Stimulated activated naive CD8-positive, alpha-beta T cell treated with anti-CD3 and anti-CD28 coated beads, Interleukin-15, Interleukin-2, amounts not matched to agents 100 ng/mL and 50 ng/mL, for 24 hours (primary cell): ENCODE measurements around the gene SC5D.

Experiments
- H3K27ac Mint-ChIP-seq: one replicate; pipeline ENCODE4 v1.8.0; 2021; ENCODE audit warnings: mild to moderate bottlenecking, mixed read lengths
- H3K27me3 Mint-ChIP-seq: one replicate; pipeline ENCODE4 v1.8.0; 2021; ENCODE audit warnings: mixed read lengths
- H3K36me3 Mint-ChIP-seq: one replicate; pipeline ENCODE4 v1.8.0; 2021; ENCODE audit warnings: low read depth, mixed read lengths
- H3K4me1 Mint-ChIP-seq: one replicate; pipeline ENCODE4 v1.8.0; 2021; ENCODE audit warnings: low read depth, mixed read lengths
- H3K4me3 Mint-ChIP-seq: one replicate; pipeline ENCODE4 v1.8.0; 2021; ENCODE audit warnings: mild to moderate bottlenecking, mixed read lengths
- H3K9me3 Mint-ChIP-seq: one replicate; pipeline ENCODE4 v1.8.0; 2021; ENCODE audit warnings: mixed read lengths

The SC5D gene

GRCh38 chr11:121330614-121331435 lies 38.3 kb downstream of the SC5D start:
- Mint-ChIP-seq H3K4me3 (no peak overlapping the region), H3K27me3 (no peaks in the 10 kb centered on the region), H3K27ac (no peak overlapping the region), H3K4me1 (peaks cover 8% of the 10 kb centered on the region), H3K36me3 (no peaks in the 10 kb centered on the region), H3K9me3 (no peaks in the 10 kb centered on the region)

GRCh38 chr11:121334973-121335710 lies 42.6 kb downstream of the SC5D start:
- H3K27ac Mint-ChIP-seq = no peak overlapping the region
- H3K9me3 Mint-ChIP-seq = no peaks in the 10 kb centered on the region
- H3K4me1 Mint-ChIP-seq = peaks cover 20% of the 10 kb centered on the region
- no peak overlapping the region for H3K4me3 Mint-ChIP-seq
- no peaks in the 10 kb centered on the region for H3K27me3 Mint-ChIP-seq
- no peaks in the 10 kb centered on the region for H3K36me3 Mint-ChIP-seq

GRCh38 chr11:121336279-121336937 lies 43.8 kb downstream of the SC5D start:
- H3K4me3 Mint-ChIP-seq = no peak overlapping the region
- no peaks in the 10 kb centered on the region for H3K9me3 Mint-ChIP-seq
- H3K27ac Mint-ChIP-seq = no peak overlapping the region
- peaks cover 28% of the 10 kb centered on the region for H3K4me1 Mint-ChIP-seq
- H3K36me3 Mint-ChIP-seq = no peaks in the 10 kb centered on the region
- no peaks in the 10 kb centered on the region for H3K27me3 Mint-ChIP-seq

GRCh38 chr11:121337078-121337477 lies 44.5 kb downstream of the SC5D start:
- H3K27me3 Mint-ChIP-seq = no peaks in the 10 kb centered on the region

GRCh38 chr11:121337740-121338272 lies 45.2 kb downstream of the SC5D start:
- peaks cover 32% of the 10 kb centered on the region for H3K4me1 Mint-ChIP-seq
- H3K27me3 Mint-ChIP-seq = no peaks in the 10 kb centered on the region
- no peak overlapping the region for H3K27ac Mint-ChIP-seq
- no peak overlapping the region for H3K4me3 Mint-ChIP-seq
- no peaks in the 10 kb centered on the region for H3K9me3 Mint-ChIP-seq
- H3K36me3 Mint-ChIP-seq = no peaks in the 10 kb centered on the region

More at GRCh38 chr11:121337078-121337477, 44.5 kb downstream of the SC5D start:
- Mint-ChIP-seq H3K9me3 (no peaks in the 10 kb centered on the region), H3K36me3 (no peaks in the 10 kb centered on the region), H3K4me1 (peaks cover 32% of the 10 kb centered on the region), H3K27ac (no peak overlapping the region), H3K4me3 (no peak overlapping the region)

GRCh38 chr11:121338536-121338935 lies 46.0 kb downstream of the SC5D start:
- no peaks in the 10 kb centered on the region for H3K27me3 Mint-ChIP-seq
- H3K4me1 Mint-ChIP-seq = peaks cover 32% of the 10 kb centered on the region
- no peak overlapping the region for H3K4me3 Mint-ChIP-seq
- no peaks in the 10 kb centered on the region for H3K36me3 Mint-ChIP-seq
- no peaks in the 10 kb centered on the region for H3K9me3 Mint-ChIP-seq
- no peak overlapping the region for H3K27ac Mint-ChIP-seq

GRCh38 chr11:121340032-121340580 lies 47.5 kb downstream of the SC5D start:
- Mint-ChIP-seq H3K9me3 (no peaks in the 10 kb centered on the region), H3K4me3 (no peak overlapping the region), H3K36me3 (no peaks in the 10 kb centered on the region), H3K4me1 (peaks cover 23% of the 10 kb centered on the region), H3K27me3 (no peaks in the 10 kb centered on the region), H3K27ac (no peak overlapping the region)

- Mint-ChIP-seq H3K4me1 (peaks cover 23% of the 10 kb centered on the region), H3K9me3 (no peaks in the 10 kb centered on the region), H3K4me3 (no peak overlapping the region), H3K27ac (no peak overlapping the region), H3K27me3 (no peaks in the 10 kb centered on the region), H3K36me3 (no peaks in the 10 kb centered on the region)
Measured at GRCh38 chr11:121341609-121342008, 49.0 kb downstream of the SC5D start.

- no peak overlapping the region for H3K27ac Mint-ChIP-seq
Measured at GRCh38 chr11:121344824-121345223, 52.3 kb downstream of the SC5D start.

GRCh38 chr11:121347094-121347493 lies 54.5 kb downstream of the SC5D start:
- no peaks in the 10 kb centered on the region for H3K4me1 Mint-ChIP-seq
- H3K27me3 Mint-ChIP-seq = no peaks in the 10 kb centered on the region
- no peaks in the 10 kb centered on the region for H3K9me3 Mint-ChIP-seq
- H3K4me3 Mint-ChIP-seq = no peak overlapping the region
- H3K36me3 Mint-ChIP-seq = no peaks in the 10 kb centered on the region
- H3K27ac Mint-ChIP-seq = no peak overlapping the region

More at GRCh38 chr11:121344824-121345223, 52.3 kb downstream of the SC5D start:
- Mint-ChIP-seq H3K4me3 (no peak overlapping the region), H3K9me3 (no peaks in the 10 kb centered on the region), H3K27me3 (no peaks in the 10 kb centered on the region), H3K36me3 (no peaks in the 10 kb centered on the region), H3K4me1 (peaks cover 15% of the 10 kb centered on the region)

- Mint-ChIP-seq H3K36me3 (no peaks in the 10 kb centered on the region), H3K4me3 (no peak overlapping the region), H3K27me3 (no peaks in the 10 kb centered on the region), H3K27ac (no peak overlapping the region), H3K4me1 (no peaks in the 10 kb centered on the region), H3K9me3 (no peaks in the 10 kb centered on the region)
Measured at GRCh38 chr11:121347813-121348212, 55.2 kb downstream of the SC5D start.

GRCh38 chr11:121348220-121348875 lies 55.8 kb downstream of the SC5D start:
- Mint-ChIP-seq H3K4me1 (no peaks in the 10 kb centered on the region), H3K4me3 (no peak overlapping the region), H3K36me3 (no peaks in the 10 kb centered on the region)

GRCh38 chr11:121349790-121350189 lies 57.2 kb downstream of the SC5D start:
- Mint-ChIP-seq H3K36me3 (no peaks in the 10 kb centered on the region), H3K9me3 (no peaks in the 10 kb centered on the region), H3K4me3 (no peak overlapping the region)

More at GRCh38 chr11:121348220-121348875, 55.8 kb downstream of the SC5D start:
- Mint-ChIP-seq H3K9me3 (no peaks in the 10 kb centered on the region), H3K27me3 (no peaks in the 10 kb centered on the region), H3K27ac (no peak overlapping the region)

More at GRCh38 chr11:121349790-121350189, 57.2 kb downstream of the SC5D start:
- H3K27me3 Mint-ChIP-seq = no peaks in the 10 kb centered on the region
- no peaks in the 10 kb centered on the region for H3K4me1 Mint-ChIP-seq
- no peak overlapping the region for H3K27ac Mint-ChIP-seq
